ENCODE data around the gene RICTOR.

DNA sequence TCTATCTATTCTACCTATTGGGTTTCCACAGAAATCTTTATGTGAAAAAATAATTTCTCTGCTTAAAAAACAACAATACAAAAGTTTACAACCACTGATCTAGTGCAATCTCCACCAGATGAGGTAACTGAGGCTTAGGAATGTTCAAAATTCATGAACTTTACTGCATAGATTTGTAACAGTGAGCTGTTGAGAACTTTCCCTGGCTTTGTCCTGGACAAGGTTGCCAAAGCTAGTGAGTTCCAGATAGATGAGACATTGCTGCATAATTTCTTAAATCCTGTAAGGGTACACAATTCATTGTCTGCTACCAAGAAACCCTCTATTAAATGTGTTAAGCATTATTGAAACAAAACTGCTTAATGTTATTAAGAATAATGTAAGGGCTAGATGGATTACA is 125.7 kb downstream of the RICTOR start:
- TF ChIP-seq, protein P1, sequence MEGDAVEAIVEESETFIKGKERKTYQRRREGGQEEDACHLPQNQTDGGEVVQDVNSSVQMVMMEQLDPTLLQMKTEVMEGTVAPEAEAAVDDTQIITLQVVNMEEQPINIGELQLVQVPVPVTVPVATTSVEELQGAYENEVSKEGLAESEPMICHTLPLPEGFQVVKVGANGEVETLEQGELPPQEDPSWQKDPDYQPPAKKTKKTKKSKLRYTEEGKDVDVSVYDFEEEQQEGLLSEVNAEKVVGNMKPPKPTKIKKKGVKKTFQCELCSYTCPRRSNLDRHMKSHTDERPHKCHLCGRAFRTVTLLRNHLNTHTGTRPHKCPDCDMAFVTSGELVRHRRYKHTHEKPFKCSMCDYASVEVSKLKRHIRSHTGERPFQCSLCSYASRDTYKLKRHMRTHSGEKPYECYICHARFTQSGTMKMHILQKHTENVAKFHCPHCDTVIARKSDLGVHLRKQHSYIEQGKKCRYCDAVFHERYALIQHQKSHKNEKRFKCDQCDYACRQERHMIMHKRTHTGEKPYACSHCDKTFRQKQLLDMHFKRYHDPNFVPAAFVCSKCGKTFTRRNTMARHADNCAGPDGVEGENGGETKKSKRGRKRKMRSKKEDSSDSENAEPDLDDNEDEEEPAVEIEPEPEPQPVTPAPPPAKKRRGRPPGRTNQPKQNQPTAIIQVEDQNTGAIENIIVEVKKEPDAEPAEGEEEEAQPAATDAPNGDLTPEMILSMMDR (conservative IDR thresholded peaks at IDR 0.05; ENCODE audit: low read depth, low read length): no peak
- TF ChIP-seq RAD21 (IDR thresholded peaks at IDR 0.05; ENCODE audit: low read length) (no peak), POLR2A (IDR thresholded peaks at IDR 0.05; ENCODE audit: low read depth, low read length) (no peak), BHLHE40 (IDR thresholded peaks at IDR 0.05; ENCODE audit: low read depth, low read length) (no peak), RFX5 (IDR thresholded peaks at IDR 0.05; ENCODE audit: low read depth, low read length) (no peak), MXI1 (IDR thresholded peaks at IDR 0.05; ENCODE audit: borderline replicate concordance, low read depth, low read length) (no peak), NFE2L2 (IDR thresholded peaks at IDR 0.05; ENCODE audit: low read depth, low read length) (no peak)
- TF ChIP-seq, protein P2, sequence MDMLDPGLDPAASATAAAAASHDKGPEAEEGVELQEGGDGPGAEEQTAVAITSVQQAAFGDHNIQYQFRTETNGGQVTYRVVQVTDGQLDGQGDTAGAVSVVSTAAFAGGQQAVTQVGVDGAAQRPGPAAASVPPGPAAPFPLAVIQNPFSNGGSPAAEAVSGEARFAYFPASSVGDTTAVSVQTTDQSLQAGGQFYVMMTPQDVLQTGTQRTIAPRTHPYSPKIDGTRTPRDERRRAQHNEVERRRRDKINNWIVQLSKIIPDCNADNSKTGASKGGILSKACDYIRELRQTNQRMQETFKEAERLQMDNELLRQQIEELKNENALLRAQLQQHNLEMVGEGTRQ (IDR thresholded peaks at IDR 0.05; ENCODE audit: low read depth, low read length): no peak
- TF ChIP-seq, protein P3, sequence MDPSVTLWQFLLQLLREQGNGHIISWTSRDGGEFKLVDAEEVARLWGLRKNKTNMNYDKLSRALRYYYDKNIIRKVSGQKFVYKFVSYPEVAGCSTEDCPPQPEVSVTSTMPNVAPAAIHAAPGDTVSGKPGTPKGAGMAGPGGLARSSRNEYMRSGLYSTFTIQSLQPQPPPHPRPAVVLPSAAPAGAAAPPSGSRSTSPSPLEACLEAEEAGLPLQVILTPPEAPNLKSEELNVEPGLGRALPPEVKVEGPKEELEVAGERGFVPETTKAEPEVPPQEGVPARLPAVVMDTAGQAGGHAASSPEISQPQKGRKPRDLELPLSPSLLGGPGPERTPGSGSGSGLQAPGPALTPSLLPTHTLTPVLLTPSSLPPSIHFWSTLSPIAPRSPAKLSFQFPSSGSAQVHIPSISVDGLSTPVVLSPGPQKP (IDR thresholded peaks at IDR 0.05; ENCODE audit: borderline replicate concordance, low read depth, low read length): no peak
